Osteocyte (in vitro differentiated cells): ENCODE data around the gene MAST1. TPM values are rescaled to one million over a fixed set of nuclear protein-coding genes. Genes with fewer than 3 reads are reported as not detected.
"Not testable (repeated sequence)": the region's sequence is repeated elsewhere in the genome, so short reads cannot be mapped to it uniquely, and the experiment has no call there.

Source experiments
- DNase-seq: peaks from one replicate; pipeline ENCODE4 v3.0.0; 2021; ENCODE audit warnings: mixed read lengths; ENCODE audit not compliant: unreplicated experiment; ENCODE audit errors: extremely low spot score
- H3K27ac Mint-ChIP-seq: one replicate; pipeline ENCODE4 v1.8.0; 2021; ENCODE audit warnings: mild to moderate bottlenecking, mixed read lengths; ENCODE audit not compliant: unreplicated experiment
- H3K27me3 Mint-ChIP-seq: one replicate; pipeline ENCODE4 v1.8.0; 2021; ENCODE audit warnings: mixed read lengths; ENCODE audit not compliant: unreplicated experiment
- H3K36me3 Mint-ChIP-seq: one replicate; pipeline ENCODE4 v1.8.0; 2021; ENCODE audit warnings: mixed read lengths; ENCODE audit not compliant: unreplicated experiment
- H3K4me1 Mint-ChIP-seq: one replicate; pipeline ENCODE4 v1.8.0; 2021; ENCODE audit warnings: mixed read lengths; ENCODE audit not compliant: unreplicated experiment
- H3K4me3 Mint-ChIP-seq: one replicate; pipeline ENCODE4 v1.8.0; 2021; ENCODE audit warnings: mild to moderate bottlenecking, moderate library complexity, mixed read lengths; ENCODE audit not compliant: unreplicated experiment
- H3K9me3 Mint-ChIP-seq: one replicate; pipeline ENCODE4 v1.8.0; 2021; ENCODE audit warnings: mixed read lengths; ENCODE audit not compliant: unreplicated experiment
- CTCF ChIP-seq: fragments of 200-600 bp; sonication (generic); IDR thresholded peaks from 2 replicates; pipeline ENCODE4 v1.5.0; 2021; ENCODE audit warnings: antibody characterized with exemption, mild to moderate bottlenecking, moderate library complexity
- total RNA-seq: library from RNA; stranded (reverse); gene quantifications from 2 replicates; pipeline ENCODE4 v1.2.1, GENCODE V29; 2021

The MAST1 gene
- total RNA-seq, 1 donor from 2014 or later: 0.32 TPM

- H3K4me3 Mint-ChIP-seq: no peak overlapping the region
- DNase-seq: no peak
- TF ChIP-seq CTCF: no peak
- no peak overlapping the region for H3K27ac Mint-ChIP-seq
- peaks cover 5% of the 10 kb centered on the region for H3K4me1 Mint-ChIP-seq
- no peaks in the 10 kb centered on the region for H3K36me3 Mint-ChIP-seq
- H3K27me3 Mint-ChIP-seq: peaks cover 12% of the 10 kb centered on the region
- H3K9me3 Mint-ChIP-seq: no peaks in the 10 kb centered on the region
Measured at GRCh38 chr19:12913011-12913561, 74.8 kb downstream of the MAST1 start.

DNA sequence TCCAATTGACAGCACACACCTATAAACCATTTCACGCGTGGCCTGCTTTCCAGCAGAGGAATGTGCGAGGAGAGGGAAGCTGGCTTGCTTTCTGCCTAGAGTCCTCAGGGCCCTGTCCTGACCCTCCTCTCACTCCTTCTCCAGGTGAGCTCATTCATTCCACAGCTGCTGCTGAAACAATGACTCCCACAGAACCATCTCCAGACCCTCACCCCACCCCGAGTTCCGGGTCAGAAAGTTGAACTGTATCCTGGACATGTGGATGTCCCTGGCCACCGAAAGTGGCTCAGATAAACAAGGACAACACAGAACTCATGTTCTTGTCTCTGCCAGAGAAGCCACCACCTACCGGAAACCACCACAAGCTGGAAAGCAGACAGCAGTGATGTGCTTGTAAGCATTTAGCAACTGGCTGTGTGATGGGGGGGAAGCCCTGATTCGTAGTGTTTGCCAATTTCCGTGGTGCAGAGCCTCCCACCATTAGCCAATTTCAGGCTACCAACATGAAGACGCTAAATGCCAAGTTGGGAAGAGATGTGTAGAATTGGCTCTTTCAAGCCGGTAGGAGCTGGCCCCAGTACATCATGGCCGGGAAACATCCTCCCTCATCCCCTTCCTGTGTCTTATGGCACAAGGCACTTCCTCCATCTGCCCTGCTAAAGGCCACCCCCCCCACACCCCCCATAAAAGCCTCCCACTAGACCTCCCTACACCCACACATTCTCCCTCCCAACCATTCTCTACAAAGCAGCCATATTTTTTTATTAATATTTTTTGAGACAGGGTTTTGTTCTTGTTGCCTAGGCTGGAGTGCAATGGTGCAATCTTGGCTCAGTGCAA, 75.8 kb downstream of the MAST1 start:
- H3K27ac Mint-ChIP-seq: no peak overlapping the region
- no peak overlapping the region for H3K4me3 Mint-ChIP-seq
- H3K36me3 Mint-ChIP-seq: no peaks in the 10 kb centered on the region
- no peak for DNase-seq
- H3K4me1 Mint-ChIP-seq: peaks cover 8% of the 10 kb centered on the region
- H3K9me3 Mint-ChIP-seq: no peaks in the 10 kb centered on the region
- TF ChIP-seq CTCF: no peak
- peaks cover 12% of the 10 kb centered on the region for H3K27me3 Mint-ChIP-seq

- Mint-ChIP-seq H3K27me3 (peaks cover 12% of the 10 kb centered on the region), H3K4me1 (peaks cover 13% of the 10 kb centered on the region)
- H3K36me3 Mint-ChIP-seq, H3K9me3 Mint-ChIP-seq, H3K27ac Mint-ChIP-seq, H3K4me3 Mint-ChIP-seq, DNase-seq: not testable (repeated sequence)
Measured at GRCh38 chr19:12915860-12916259, 77.5 kb downstream of the MAST1 start.

DNA sequence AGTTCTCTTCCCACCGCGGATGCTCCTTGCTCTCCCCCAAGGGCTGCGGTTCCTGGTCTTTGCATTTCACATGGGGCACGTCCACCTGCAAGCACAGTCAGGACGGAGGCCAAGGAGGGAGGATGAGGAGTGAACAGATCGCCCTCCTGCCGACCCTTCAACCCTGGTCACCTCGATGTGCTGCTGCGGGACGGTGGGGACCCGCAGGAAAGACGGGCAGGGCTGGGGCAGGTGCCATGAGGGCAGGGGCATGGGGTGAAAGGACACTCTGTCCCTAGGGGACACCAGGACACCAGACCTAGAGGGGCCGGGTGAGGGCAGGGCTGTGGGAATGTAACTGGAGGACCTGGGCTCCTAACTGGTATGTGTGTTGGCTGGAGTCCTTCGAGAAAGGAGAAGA, 79.9 kb downstream of the MAST1 start:
- DNase-seq: no peak
- Mint-ChIP-seq H3K4me3 (no peak overlapping the region), H3K4me1 (peaks cover 8% of the 10 kb centered on the region)

GRCh38 chr19:12921047-12921446, 82.7 kb downstream of the MAST1 start:
- no peak for TF ChIP-seq CTCF
- Mint-ChIP-seq H3K4me3 (no peak overlapping the region), H3K9me3 (no peaks in the 10 kb centered on the region), H3K27ac (no peak overlapping the region), H3K36me3 (peaks cover 18% of the 10 kb centered on the region), H3K27me3 (no peaks in the 10 kb centered on the region), H3K4me1 (peaks cover 8% of the 10 kb centered on the region)
- DNase-seq: no peak

More for the DNA sequence above, 79.9 kb downstream of the MAST1 start:
- Mint-ChIP-seq H3K9me3 (no peaks in the 10 kb centered on the region), H3K27me3 (peaks cover 6% of the 10 kb centered on the region), H3K27ac (no peak overlapping the region), H3K36me3 (peaks cover 5% of the 10 kb centered on the region)
- no peak for TF ChIP-seq CTCF
